Central memory CD8-positive, alpha-beta T cell (primary cell): ENCODE results near the gene ZNF205.

Experiments used
- ATAC-seq: fragments of 150-1000 bp; cut with Tn5 transposase; replicated peaks from 2 replicates; pipeline ENCODE4 v1.10.0; 2022; ENCODE audit warnings: mild to moderate bottlenecking, moderate FRiP score, moderate number of reproducible peaks; ENCODE audit not compliant: poor library complexity, severe bottlenecking; ENCODE audit errors: extremely low read depth
- DNase-seq, 2 donors: peaks; one replicate each; pipeline ENCODE4 v3.0.0; 2021; ENCODE audit warnings: low spot score in 2 of 2
- H3K27ac Mint-ChIP-seq: one replicate; pipeline ENCODE4 v1.8.0; 2022; ENCODE audit warnings: low read depth, mild to moderate bottlenecking, moderate library complexity, mixed read lengths
- H3K27me3 Mint-ChIP-seq: one replicate; pipeline ENCODE4 v1.8.0; 2022; ENCODE audit warnings: mixed read lengths
- H3K36me3 Mint-ChIP-seq: one replicate; pipeline ENCODE4 v1.8.0; 2022; ENCODE audit warnings: mild to moderate bottlenecking, moderate library complexity, mixed read lengths; ENCODE audit not compliant: insufficient read depth
- H3K4me1 Mint-ChIP-seq: one replicate; pipeline ENCODE4 v1.8.0; 2022; ENCODE audit warnings: mixed read lengths
- H3K4me3 Mint-ChIP-seq: one replicate; pipeline ENCODE4 v1.8.0; 2022; ENCODE audit warnings: mild to moderate bottlenecking, moderate library complexity, mixed read lengths
- H3K9me3 Mint-ChIP-seq: one replicate; pipeline ENCODE4 v1.8.0; 2022; ENCODE audit warnings: mixed read lengths

The ZNF205 gene

DNA sequence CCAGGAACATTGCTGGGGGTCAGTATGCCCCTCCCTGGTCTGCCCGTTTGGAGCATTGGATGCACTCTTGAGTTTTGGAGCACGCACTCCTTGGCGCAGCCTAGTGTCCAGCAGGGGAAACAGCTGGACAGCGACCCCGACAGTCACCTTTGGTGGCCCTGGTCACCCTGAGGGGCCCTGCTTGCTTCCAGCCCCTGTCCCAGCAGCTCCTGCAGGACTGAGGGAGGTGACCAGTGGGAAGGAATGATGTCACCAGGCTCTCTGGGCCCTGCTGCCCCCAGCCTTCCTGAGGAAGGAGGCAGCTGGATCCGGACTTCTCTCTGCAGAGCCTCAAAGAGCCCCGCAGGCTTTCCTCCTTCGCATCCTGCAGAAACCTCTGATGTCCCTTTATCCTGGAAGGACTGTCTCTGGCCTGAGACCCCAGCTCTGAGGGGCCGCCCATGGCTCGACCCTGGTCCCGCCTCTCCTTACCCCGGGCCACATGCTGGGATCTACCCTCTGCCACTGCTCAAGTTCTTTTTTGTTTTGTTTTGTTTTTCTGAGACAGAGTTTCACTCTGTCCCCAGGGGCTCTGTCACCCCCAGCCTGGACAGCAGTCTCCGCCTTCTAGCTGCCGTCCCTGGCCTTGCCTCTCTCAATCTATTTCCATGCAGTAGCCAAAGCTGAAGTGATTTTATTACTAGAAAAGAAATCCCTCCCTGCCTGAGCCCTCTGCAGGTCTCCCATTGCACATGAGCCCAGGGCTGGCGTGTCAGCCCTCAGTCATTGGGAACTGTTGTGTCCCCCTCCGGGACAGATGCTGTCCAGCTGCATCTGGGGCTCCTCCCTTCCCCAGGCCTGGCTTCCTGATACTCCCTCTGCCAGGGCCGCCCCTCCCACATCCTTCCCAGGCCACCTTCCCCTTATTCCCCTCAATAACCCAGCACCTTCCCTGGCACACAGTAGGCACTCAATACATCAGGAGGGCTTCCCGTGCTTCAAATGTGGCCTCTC is 24.8 kb upstream of the ZNF205 start:
- peak overlapping the region; percentile 36 for H3K4me3 Mint-ChIP-seq
- H3K36me3 Mint-ChIP-seq = no peaks in the 10 kb centered on the region
- H3K27ac Mint-ChIP-seq = peak overlapping the region; percentile 41
- no peaks in the 10 kb centered on the region for H3K9me3 Mint-ChIP-seq
- no peaks in the 10 kb centered on the region for H3K27me3 Mint-ChIP-seq
- ATAC-seq (no peak), DNase-seq (no peak)
- H3K4me1 Mint-ChIP-seq = peaks cover 33% of the 10 kb centered on the region

DNA sequence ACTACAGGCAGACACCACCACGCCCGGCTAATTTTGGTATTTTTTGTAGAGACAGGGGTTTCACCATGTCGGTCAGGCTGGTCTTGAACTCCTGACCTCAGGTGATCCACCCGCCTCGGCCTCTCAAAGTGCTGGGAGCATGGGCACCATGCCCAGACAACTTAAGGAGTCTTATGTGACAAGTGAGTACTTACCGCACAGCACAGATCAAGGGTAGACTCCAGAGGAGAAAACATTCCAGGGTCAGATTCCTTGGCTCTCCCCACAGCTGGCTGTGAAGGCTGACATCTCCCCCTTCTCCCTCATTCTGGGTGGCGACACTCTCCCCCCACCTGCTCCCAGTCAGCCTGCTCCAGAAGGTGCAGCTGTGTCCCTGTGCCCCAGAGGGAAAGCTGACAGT is 23.9 kb upstream of the ZNF205 start:
- no peak for ATAC-seq
- no peak for DNase-seq
- peaks cover 33% of the 10 kb centered on the region for H3K4me1 Mint-ChIP-seq
- peaks cover 1% of the 10 kb centered on the region for H3K36me3 Mint-ChIP-seq
- H3K4me3 Mint-ChIP-seq = peak overlapping the region; percentile 36
- no peaks in the 10 kb centered on the region for H3K9me3 Mint-ChIP-seq
- H3K27ac Mint-ChIP-seq = no peak overlapping the region
- no peaks in the 10 kb centered on the region for H3K27me3 Mint-ChIP-seq

GRCh38 chr16:3088925-3089716 is 23.3 kb upstream of the ZNF205 start:
- no peak overlapping the region for H3K4me3 Mint-ChIP-seq
- peaks cover 33% of the 10 kb centered on the region for H3K4me1 Mint-ChIP-seq
- H3K27ac Mint-ChIP-seq = no peak overlapping the region
- DNase-seq (no peak), ATAC-seq (no peak)
- H3K9me3 Mint-ChIP-seq = no peaks in the 10 kb centered on the region
- peaks cover 1% of the 10 kb centered on the region for H3K36me3 Mint-ChIP-seq
- H3K27me3 Mint-ChIP-seq = no peaks in the 10 kb centered on the region

GRCh38 chr16:3089717-3090592 is 22.4 kb upstream of the ZNF205 start:
- H3K9me3 Mint-ChIP-seq = no peaks in the 10 kb centered on the region
- H3K4me3 Mint-ChIP-seq = no peak overlapping the region
- H3K27me3 Mint-ChIP-seq = no peaks in the 10 kb centered on the region
- DNase-seq (no peak), ATAC-seq (no peak)
- peaks cover 3% of the 10 kb centered on the region for H3K36me3 Mint-ChIP-seq
- H3K27ac Mint-ChIP-seq = no peak overlapping the region
- peaks cover 35% of the 10 kb centered on the region for H3K4me1 Mint-ChIP-seq

- H3K27me3 Mint-ChIP-seq = no peaks in the 10 kb centered on the region
- DNase-seq (no peak), ATAC-seq (no peak)
- H3K36me3 Mint-ChIP-seq = peaks cover 4% of the 10 kb centered on the region
- peak overlapping the region; percentile 49 for H3K27ac Mint-ChIP-seq
- no peaks in the 10 kb centered on the region for H3K9me3 Mint-ChIP-seq
- H3K4me3 Mint-ChIP-seq = no peak overlapping the region
- H3K4me1 Mint-ChIP-seq = peaks cover 27% of the 10 kb centered on the region
Measured at GRCh38 chr16:3091551-3091950, 20.8 kb upstream of the ZNF205 start.

- no peak overlapping the region for H3K4me3 Mint-ChIP-seq
- H3K27me3 Mint-ChIP-seq = no peaks in the 10 kb centered on the region
- peaks cover 4% of the 10 kb centered on the region for H3K36me3 Mint-ChIP-seq
- no peaks in the 10 kb centered on the region for H3K9me3 Mint-ChIP-seq
- H3K27ac Mint-ChIP-seq = no peak overlapping the region
- peaks cover 24% of the 10 kb centered on the region for H3K4me1 Mint-ChIP-seq
- DNase-seq (no peak), ATAC-seq (no peak)
Measured at GRCh38 chr16:3092501-3092941, 19.9 kb upstream of the ZNF205 start.

DNA sequence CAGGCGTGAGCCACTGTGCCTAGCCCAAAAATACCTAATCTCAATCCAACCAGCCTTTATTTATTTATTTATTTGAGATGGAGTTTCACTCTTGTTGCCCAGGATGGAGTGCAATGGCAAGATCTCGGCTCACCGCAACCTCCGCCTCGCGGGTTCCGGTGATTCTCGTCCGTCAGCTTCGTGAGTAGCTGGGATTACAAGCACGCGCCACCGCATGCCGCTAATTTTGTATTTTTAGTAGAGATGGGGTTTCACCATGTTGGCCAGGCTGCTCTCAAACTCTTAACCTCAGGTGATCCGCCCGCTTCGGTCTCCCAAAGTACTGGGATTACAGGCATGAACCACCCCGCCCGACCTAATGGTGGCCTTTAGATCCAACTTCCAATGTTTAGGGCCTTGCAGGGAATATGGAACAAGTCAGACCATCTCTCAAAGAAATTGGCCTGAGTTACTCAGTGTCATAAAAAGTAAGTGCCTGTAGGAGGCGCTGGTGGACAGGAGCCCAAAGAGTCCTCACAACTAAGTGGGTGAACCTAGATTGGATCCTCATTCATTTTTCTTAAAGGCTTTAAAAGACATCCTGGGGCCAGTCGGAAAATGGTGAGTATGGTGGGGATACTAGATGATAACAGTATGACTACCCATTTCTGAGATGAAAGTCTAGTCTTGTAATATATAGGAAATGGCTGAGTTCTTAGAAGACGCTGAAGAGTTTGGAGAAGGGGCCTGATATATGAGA is 17.9 kb upstream of the ZNF205 start:
- H3K4me1 Mint-ChIP-seq = peaks cover 16% of the 10 kb centered on the region
- peaks cover 7% of the 10 kb centered on the region for H3K36me3 Mint-ChIP-seq
- no peaks in the 10 kb centered on the region for H3K27me3 Mint-ChIP-seq
- ATAC-seq (no peak), DNase-seq (peak in 1 of 2 donors; percentile 47)
- H3K4me3 Mint-ChIP-seq = no peak overlapping the region
- peak overlapping the region; percentile 32 for H3K27ac Mint-ChIP-seq
- H3K9me3 Mint-ChIP-seq = no peaks in the 10 kb centered on the region

DNA sequence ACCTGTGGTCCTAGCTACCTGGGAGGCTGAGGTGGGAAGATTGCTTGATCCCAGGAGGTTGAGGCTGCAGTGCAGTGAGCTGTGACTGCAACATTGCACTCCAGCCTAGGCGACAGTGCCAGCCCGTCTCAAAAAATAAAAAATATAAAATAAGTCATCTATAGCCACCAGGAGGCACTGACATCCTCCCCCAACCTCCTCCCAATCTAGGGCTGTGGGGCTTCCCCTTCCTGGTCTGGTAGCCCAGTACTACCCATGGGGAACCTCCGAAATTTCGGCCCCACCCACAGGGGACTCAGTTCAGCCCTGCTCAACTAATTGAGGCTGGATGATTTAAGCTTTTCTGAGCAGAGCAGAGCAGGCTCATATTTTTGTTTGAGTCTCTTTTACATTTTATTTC is 16.5 kb upstream of the ZNF205 start:
- Mint-ChIP-seq H3K9me3 (no peaks in the 10 kb centered on the region), H3K4me1 (peaks cover 28% of the 10 kb centered on the region), H3K36me3 (peaks cover 9% of the 10 kb centered on the region), H3K27ac (peak overlapping the region; percentile 38), H3K4me3 (no peak overlapping the region), H3K27me3 (no peaks in the 10 kb centered on the region)
- peak in 1 of 2 donors; percentile 42 for DNase-seq
- ATAC-seq = peak; percentile 70

GRCh38 chr16:3096362-3096761 is 16.0 kb upstream of the ZNF205 start:
- H3K27me3 Mint-ChIP-seq = no peaks in the 10 kb centered on the region
- H3K4me1 Mint-ChIP-seq = peaks cover 28% of the 10 kb centered on the region
- no peak overlapping the region for H3K4me3 Mint-ChIP-seq
- no peak for ATAC-seq
- H3K36me3 Mint-ChIP-seq = peaks cover 13% of the 10 kb centered on the region
- no peaks in the 10 kb centered on the region for H3K9me3 Mint-ChIP-seq
- DNase-seq = no peak
- peak overlapping the region; percentile 38 for H3K27ac Mint-ChIP-seq

DNA sequence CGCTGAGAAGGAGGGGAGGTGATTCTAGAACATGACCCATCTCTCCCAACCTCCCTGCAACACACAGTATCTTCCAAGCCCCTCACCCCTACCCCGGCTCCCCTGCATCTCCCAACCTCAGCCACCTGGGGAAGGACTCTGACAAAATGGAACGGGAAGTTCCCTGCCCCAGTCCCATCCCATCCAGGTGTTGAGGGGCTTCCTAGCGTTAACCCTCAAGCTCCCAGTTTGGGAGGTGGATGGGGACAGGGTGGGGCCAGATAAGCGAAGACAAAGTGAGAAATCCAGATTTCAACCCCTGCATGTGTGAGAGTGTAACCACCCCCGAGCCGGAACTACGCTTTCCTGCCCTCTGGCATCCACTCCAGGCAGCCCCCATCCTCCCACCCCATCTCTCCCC is 15.1 kb upstream of the ZNF205 start:
- ATAC-seq = no peak
- Mint-ChIP-seq H3K27me3 (no peaks in the 10 kb centered on the region), H3K4me1 (peaks cover 35% of the 10 kb centered on the region), H3K4me3 (no peak overlapping the region), H3K9me3 (no peaks in the 10 kb centered on the region), H3K27ac (no peak overlapping the region), H3K36me3 (peaks cover 14% of the 10 kb centered on the region)
- DNase-seq = no peak

DNA sequence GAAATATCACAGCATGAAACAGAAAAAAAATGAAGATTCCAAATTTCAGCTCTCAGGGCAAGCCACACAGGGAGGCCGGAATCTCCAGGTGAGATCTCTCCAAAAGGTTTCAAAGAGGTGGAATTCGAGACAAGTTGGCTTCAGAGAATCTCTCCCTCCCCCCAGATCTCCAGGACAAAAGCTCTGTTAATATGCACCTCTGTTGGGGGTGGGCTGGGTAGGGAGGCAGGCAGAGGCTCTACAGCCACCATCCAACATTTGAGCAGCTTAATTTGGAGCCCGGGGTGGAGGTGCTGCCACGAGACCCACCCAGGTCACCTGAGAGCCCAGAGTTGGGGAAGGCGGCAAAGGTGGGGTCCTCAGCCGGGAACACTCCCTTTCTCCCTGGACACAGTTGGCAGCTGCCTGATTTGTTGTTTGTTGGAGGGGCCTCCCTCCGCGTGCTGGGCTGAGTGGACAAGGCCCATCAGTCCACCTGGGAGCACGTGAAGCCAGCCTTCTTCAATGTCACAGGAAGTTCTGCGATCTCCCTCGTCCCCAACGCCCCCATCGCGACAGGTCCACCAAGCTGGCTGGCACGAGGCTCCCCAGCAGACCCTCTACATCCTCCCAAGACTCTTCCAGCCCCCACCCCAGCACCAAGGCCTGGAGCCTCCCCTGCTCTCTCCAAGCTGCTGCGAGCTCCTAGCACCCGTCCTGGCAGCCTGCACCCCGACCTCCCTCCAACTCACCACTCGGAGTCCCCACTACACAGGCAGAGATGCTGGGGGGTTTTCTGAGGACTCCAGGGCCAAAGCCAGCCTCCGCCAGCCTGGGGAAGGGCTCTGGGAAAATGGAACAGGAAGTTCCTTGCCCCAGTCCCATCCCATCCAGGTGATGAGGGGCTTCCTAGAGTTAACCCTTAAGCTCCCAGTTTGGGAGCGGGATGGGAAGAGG is 13.7 kb upstream of the ZNF205 start, which contains the start of gene ZSCAN10:
Gene ZSCAN10, minus strand, starts transcription at position 836 of the 936 bp plus-strand sequence. CDS start 6,357 bp downstream, outside the sequence.
- Mint-ChIP-seq H3K9me3 (no peaks in the 10 kb centered on the region), H3K27ac (no peak within 1 kb of the TSS), H3K4me1 (peaks cover 36% of the 10 kb centered on the region), H3K4me3 (peak within 1 kb of the TSS; percentile 64), H3K36me3 (peaks cover 13% of the 10 kb centered on the region), H3K27me3 (no peaks in the 10 kb centered on the region)
- ATAC-seq (no peak), DNase-seq (no peak)
